IMR-90 (cell line): ENCODE data around the gene PDIA2. TPM values are rescaled to one million over a fixed set of nuclear protein-coding genes. Genes with fewer than 3 reads are reported as not detected.

Experiments
- ATAC-seq: fragments of 200-7000 bp; cut with Tn5 transposase; 2 replicates; pipeline ENCODE4 v1.9.1; 2020; ENCODE audit warnings: low read depth, mild to moderate bottlenecking, moderate library complexity
- BruUV-seq: library from RNA; stranded (reverse); fragments of 400-500 nt; replicated peaks from 2 replicates; lab custom pipeline; 2021; lab: Mats Ljungman, UMichigan
- CTCF ChIA-PET: fragments of 300-600 bp; formaldehyde crosslinking; extraction: SDS; loops from one replicate; lab custom pipeline; 2021; ENCODE audit warnings: antibody characterized with exemption; lab: Yijun Ruan, JAX
- POLR2A ChIA-PET: fragments of 300-600 bp; sonication (Branson Sonifier 250); formaldehyde crosslinking; loops from one replicate; lab custom pipeline; 2022; ENCODE audit warnings: antibody characterized with exemption; ENCODE audit not compliant: unreplicated experiment; lab: Charles Lee
- DNase-seq: peaks from one replicate; pipeline ENCODE4 v3.0.0; 2013
- H2AFZ ChIP-seq: replicated peaks from 2 replicates; pipeline ENCODE3; 2013; ENCODE audit warnings: low read length, mild to moderate bottlenecking; ENCODE audit not compliant: poor library complexity
- H2AK5ac ChIP-seq: 2 replicates; pipeline ENCODE4 v1.6.1; 2013; ENCODE audit warnings: low read depth, low read length, inconsistent platforms
- H2AK9ac ChIP-seq: replicated peaks from 2 replicates; pipeline ENCODE3; 2013; ENCODE audit warnings: mild to moderate bottlenecking, low read depth, low read length, moderate library complexity; ENCODE audit not compliant: poor library complexity
- H2BK120ac ChIP-seq: 2 replicates; pipeline ENCODE4 v1.6.1; 2013; ENCODE audit warnings: low read depth, low read length, inconsistent platforms
- H2BK15ac ChIP-seq: 3 replicates; pipeline ENCODE4 v1.6.1; 2013; ENCODE audit warnings: low read depth, low read length, inconsistent platforms
- H2BK20ac ChIP-seq: 2 replicates; pipeline ENCODE4 v1.6.1; 2013; ENCODE audit warnings: low read depth, mild to moderate bottlenecking, inconsistent platforms, low read length, moderate library complexity
- H2BK5ac ChIP-seq: 2 replicates; pipeline ENCODE4 v1.6.1; 2013; ENCODE audit warnings: mild to moderate bottlenecking, low read depth, low read length, inconsistent platforms; ENCODE audit not compliant: poor library complexity, severe bottlenecking
- H3K14ac ChIP-seq: replicated peaks from 2 replicates; pipeline ENCODE4 v1.6.1; 2013; ENCODE audit warnings: low read depth, low read length, inconsistent platforms
- H3K18ac ChIP-seq: 2 replicates; pipeline ENCODE4 v1.6.1; 2013; ENCODE audit warnings: low read depth, low read length, control low read depth
- H3K23ac ChIP-seq: 2 replicates; pipeline ENCODE4 v1.6.1; 2013; ENCODE audit warnings: low read depth, low read length, inconsistent platforms
- H3K27ac ChIP-seq: 2 replicates; pipeline ENCODE4 v1.5.1; 2013; ENCODE audit warnings: mild to moderate bottlenecking, control low read depth, low read length; ENCODE audit not compliant: insufficient read depth
- H3K27me3 ChIP-seq: 2 replicates; pipeline ENCODE4 v1.6.1; 2013; ENCODE audit warnings: low read length; ENCODE audit not compliant: control insufficient read depth, insufficient read depth
- H3K36me3 ChIP-seq: 2 replicates; pipeline ENCODE4 v1.6.1; 2013; ENCODE audit warnings: low read length, mixed read lengths; ENCODE audit not compliant: control insufficient read depth, insufficient read depth
- H3K4ac ChIP-seq: 2 replicates; pipeline ENCODE4 v1.6.1; 2013; ENCODE audit warnings: low read depth, low read length, inconsistent platforms
- H3K4me1 ChIP-seq: 2 replicates; pipeline ENCODE4 v1.6.1; 2013; ENCODE audit warnings: low read length, mixed read lengths; ENCODE audit not compliant: control insufficient read depth, insufficient read depth
- H3K4me2 ChIP-seq: 2 replicates; pipeline ENCODE4 v1.6.1; 2013; ENCODE audit warnings: low read depth, mild to moderate bottlenecking, control low read depth, low read length, moderate library complexity
- H3K4me3 ChIP-seq: 2 replicates; pipeline ENCODE4 v1.5.1; 2013; ENCODE audit warnings: low read depth, mild to moderate bottlenecking, control low read depth, low read length, moderate library complexity; ENCODE audit not compliant: insufficient read depth
- H3K56ac ChIP-seq: 2 replicates; pipeline ENCODE4 v1.6.1; 2013; ENCODE audit warnings: low read length, inconsistent platforms; ENCODE audit not compliant: insufficient read depth; ENCODE audit errors: extremely low read depth
- H3K79me1 ChIP-seq, 2 experiments: 2 replicates each; pipeline ENCODE4 v1.6.1; 2013; ENCODE audit warnings: low read length in 2 of 2, inconsistent platforms in 1 of 2, low read depth in 1 of 2
- H3K9ac ChIP-seq: 2 replicates; pipeline ENCODE4 v1.6.1; 2013; ENCODE audit warnings: low read depth, low read length, control low read depth
- H3K9me1 ChIP-seq: 2 replicates; pipeline ENCODE4 v1.6.1; 2013; ENCODE audit warnings: low read length, inconsistent platforms; ENCODE audit not compliant: insufficient read depth
- H3K9me3 ChIP-seq: 2 replicates; pipeline ENCODE4 v1.6.1; 2013; ENCODE audit warnings: low read length; ENCODE audit not compliant: control insufficient read depth, insufficient read depth
- H4K20me1 ChIP-seq: 2 replicates; pipeline ENCODE4 v1.6.1; 2013; ENCODE audit warnings: low read length, inconsistent platforms; ENCODE audit not compliant: insufficient read depth
- H4K5ac ChIP-seq: 2 replicates; pipeline ENCODE4 v1.6.1; 2013; ENCODE audit warnings: mild to moderate bottlenecking, low read depth, low read length, control low read depth
- H4K8ac ChIP-seq, 2 experiments: 2 replicates each; pipeline ENCODE4 v1.6.1; 2013; ENCODE audit warnings: low read depth in 2 of 2, low read length in 2 of 2, control low read depth in 1 of 2, inconsistent platforms in 1 of 2
- H4K91ac ChIP-seq: 2 replicates; pipeline ENCODE4 v1.6.1; 2013; ENCODE audit warnings: low read depth, low read length, inconsistent platforms; ENCODE audit not compliant: insufficient read depth
- BHLHE40 ChIP-seq: fragments of 150-350 bp; IDR thresholded peaks from 2 replicates; pipeline ENCODE4 v1.6.1; 2016; ENCODE audit warnings: mild to moderate bottlenecking, low read depth, low read length
- CEBPB ChIP-seq: IDR thresholded peaks from 2 replicates; pipeline ENCODE4 v1.6.1; 2012; ENCODE audit warnings: low read depth, low read length, improper control_type of control experiment
- MAFK ChIP-seq: IDR thresholded peaks from 2 replicates; pipeline ENCODE4 v1.6.1; 2012; ENCODE audit warnings: low read depth, low read length, improper control_type of control experiment
- WGBS, 2 experiments: methylation state at CpG; one replicate each; pipeline versions ENCODE4 v1.1.5 to v1.1.7; 2013; ENCODE audit warnings: missing lambda C conversion rate in 2 of 2; ENCODE audit not compliant: insufficient read length in 1 of 2; ENCODE audit errors: extremely low coverage in 2 of 2; 5-methylcytosine and 5-hydroxymethylcytosine counted together
- dilution Hi-C: fragments of 300-500 bp; cut with HindIII; formaldehyde crosslinking; loops from one replicate; pipeline ENCODE4 v1.14.3; 2018; ENCODE audit warnings: low sequenced_read_pairs; ENCODE audit not compliant: unreplicated experiment
- in situ Hi-C: fragments of 300-500 bp; cut with MboI; formaldehyde crosslinking; loops from 3 replicates; pipeline ENCODE4 v1.14.3; 2019; ENCODE audit warnings: low sequenced_read_pairs, inconsistent platforms, mixed read lengths
- intact Hi-C: fragments of 100-400 bp; cut with micrococcal nuclease; formaldehyde crosslinking; loops from 2 replicates; pipeline ENCODE4 v1.10.0; 2022
- polyA plus RNA-seq, 3 experiments: library from polyadenylated mRNA; depleted of rRNA; stranded (reverse); fragments of >200 nt; gene quantifications; 2 replicates each; pipeline ENCODE4 v1.2.3, GENCODE V29; 2012; ENCODE audit warnings: low replicate concordance in 1 of 3
- total RNA-seq: library from RNA; depleted of rRNA; stranded (reverse); fragments of >200 nt; gene quantifications from 2 replicates; pipeline ENCODE4 v1.2.3, GENCODE V29; 2012
- TF ChIP-seq, protein P1 (sequence below): conservative IDR thresholded peaks from 2 replicates; pipeline ENCODE4 v1.5.1; 2012; ENCODE audit warnings: mild to moderate bottlenecking, low read depth, low read length, improper control_type of control experiment

The PDIA2 gene
- total and polyA plus RNA-seq, 2 of the 4 experiments (the other 2 are of a cell fraction): 0.17 TPM; not detected in 1

DNA sequence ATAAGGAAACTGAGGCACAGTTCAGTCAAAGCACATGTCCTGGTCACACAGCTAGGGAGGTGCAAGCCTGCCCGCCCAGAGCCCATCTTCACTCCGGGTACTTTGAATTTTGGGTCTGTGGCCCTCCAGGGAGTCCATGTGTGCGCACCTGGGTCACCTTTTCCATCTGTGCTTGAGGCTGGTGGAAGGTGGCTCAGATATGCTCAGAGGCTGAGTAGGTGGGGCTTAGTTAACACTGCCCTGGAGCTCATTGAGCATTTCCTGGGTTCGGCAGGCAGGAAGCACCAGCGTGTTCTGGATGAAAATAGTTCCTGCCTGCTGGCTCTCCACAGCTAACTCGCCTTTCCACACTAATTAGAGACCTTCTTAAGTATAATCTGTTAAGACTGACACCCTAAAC lies 29.1 kb upstream of the PDIA2 start:
- Histone ChIP-seq H4K5ac (no peak overlapping the region), H2AFZ (peak overlapping the region; percentile 43), H2BK5ac (no peak overlapping the region), H2BK120ac (no peak overlapping the region), H3K56ac (no peak overlapping the region), H3K4me3 (no peak overlapping the region), H3K79me1 (no peaks in the 10 kb centered on the region), H3K4ac (no peak overlapping the region), H3K36me3 (peaks cover 27% of the 10 kb centered on the region), H2BK15ac (no peak overlapping the region), H3K27ac (no peak overlapping the region), H3K9me1 (0 out of 2 replicates have a peak, but pooled peaks cover 6% of the 10 kb centered on the region), H3K18ac (no peak overlapping the region), H2AK5ac (no peak overlapping the region), H3K27me3 (no peaks in the 10 kb centered on the region), H4K91ac (no peak overlapping the region), H3K4me1 (no peaks in the 10 kb centered on the region), H4K20me1 (peaks cover 3% of the 10 kb centered on the region; the same call in 1 of the 2 replicates), H2AK9ac (peak overlapping the region; percentile 70), H4K8ac (no peak overlapping the region), H2BK20ac (no peak overlapping the region), H3K14ac (no peak overlapping the region), H3K9me3 (no peaks in the 10 kb centered on the region), H3K23ac (no peak overlapping the region), H3K4me2 (no peak overlapping the region), H3K9ac (no peak overlapping the region)
- POLR2A ChIA-PET: no interaction called here
- DNase-seq (no peak), ATAC-seq (no peak)
- in situ Hi-C loops: no loop called here
- BruUV-seq: no TSS peak
- intact Hi-C loops: no loop called here
- 80% methylated on average over 1 of the region's 6 CpGs; no CpG with 5 or more reads in 1 of the 2 experiments for WGBS, 2 experiments
- CTCF ChIA-PET: no interaction called here
- dilution Hi-C loops: no loop called here
- TF ChIP-seq MAFK (no peak), CEBPB (no peak), BHLHE40 (no peak)
- TF ChIP-seq, protein P1, sequence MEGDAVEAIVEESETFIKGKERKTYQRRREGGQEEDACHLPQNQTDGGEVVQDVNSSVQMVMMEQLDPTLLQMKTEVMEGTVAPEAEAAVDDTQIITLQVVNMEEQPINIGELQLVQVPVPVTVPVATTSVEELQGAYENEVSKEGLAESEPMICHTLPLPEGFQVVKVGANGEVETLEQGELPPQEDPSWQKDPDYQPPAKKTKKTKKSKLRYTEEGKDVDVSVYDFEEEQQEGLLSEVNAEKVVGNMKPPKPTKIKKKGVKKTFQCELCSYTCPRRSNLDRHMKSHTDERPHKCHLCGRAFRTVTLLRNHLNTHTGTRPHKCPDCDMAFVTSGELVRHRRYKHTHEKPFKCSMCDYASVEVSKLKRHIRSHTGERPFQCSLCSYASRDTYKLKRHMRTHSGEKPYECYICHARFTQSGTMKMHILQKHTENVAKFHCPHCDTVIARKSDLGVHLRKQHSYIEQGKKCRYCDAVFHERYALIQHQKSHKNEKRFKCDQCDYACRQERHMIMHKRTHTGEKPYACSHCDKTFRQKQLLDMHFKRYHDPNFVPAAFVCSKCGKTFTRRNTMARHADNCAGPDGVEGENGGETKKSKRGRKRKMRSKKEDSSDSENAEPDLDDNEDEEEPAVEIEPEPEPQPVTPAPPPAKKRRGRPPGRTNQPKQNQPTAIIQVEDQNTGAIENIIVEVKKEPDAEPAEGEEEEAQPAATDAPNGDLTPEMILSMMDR: no peak
